ENCODE data around the gene TRIM33.

DNA sequence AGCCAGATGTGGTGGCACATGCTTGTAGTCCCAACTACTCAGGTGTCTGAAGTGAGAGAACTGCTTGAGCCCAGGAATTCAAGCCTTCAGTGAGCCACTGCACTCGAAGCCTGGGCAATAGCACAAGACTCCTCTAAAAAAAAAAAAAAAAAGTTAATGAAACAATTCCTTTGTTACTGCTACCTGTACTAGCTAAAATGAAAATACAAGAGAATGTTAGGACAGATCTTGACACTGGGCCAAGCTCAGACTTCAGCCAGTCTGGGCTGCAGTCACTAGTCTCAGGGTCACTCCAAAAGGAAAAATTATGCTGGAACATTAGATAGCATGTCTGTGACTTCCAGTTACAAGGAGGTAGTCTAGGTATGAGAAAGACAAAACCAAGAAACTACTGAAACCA lies 56.5 kb downstream of the TRIM33 start:
- TF ChIP-seq CTCF (IDR thresholded peaks at IDR 0.05) (no peak), POLR2A (IDR thresholded peaks at IDR 0.05) (no peak)

Measured in Peyer's patch (tissue), 4 donors.